Sigmoid colon (tissue), 3 donors: Measurements from ENCODE around the gene CHMP2A.

Source experiments
- CTCF ChIP-seq, 4 experiments: fragments of 450-650 bp in 3 of 4; fragments of 200-600 bp in 1 of 4; IDR thresholded peaks; one replicate each; pipeline ENCODE4 v1.5.1; 2016 to 2019; ENCODE audit warnings: antibody characterized with exemption in 4 of 4, mild to moderate bottlenecking in 3 of 4, moderate library complexity in 2 of 4
- POLR2A ChIP-seq, 2 donors: fragments of 450-650 bp; IDR thresholded peaks; one replicate each; pipeline ENCODE4 v1.6.1; 2016; ENCODE audit warnings: antibody characterized with exemption in 2 of 2, mild to moderate bottlenecking in 2 of 2, moderate library complexity in 2 of 2

GRCh38 chr19:58521651-58522050, 33.3 kb downstream of the CHMP2A start:
- TF ChIP-seq CTCF (IDR thresholded peaks at IDR 0.05) = no peak
- no peak for TF ChIP-seq POLR2A (IDR thresholded peaks at IDR 0.05)
